ENCODE measurements around the gene CERS6.

The CERS6 gene

GRCh38 chr2:168816369-168816768 is 360.3 kb downstream of the CERS6 start:
- no peak overlapping the region for H3K4me3 ChIP-seq (ENCODE audit: low read depth, low read length)
- peaks cover 42% of the 10 kb centered on the region for H3K4me1 ChIP-seq
- H3K4me2 ChIP-seq (ENCODE audit: low read length) = no peak overlapping the region
- H3K79me2 ChIP-seq = no peaks in the 10 kb centered on the region
- H3K9ac ChIP-seq = no peak overlapping the region
- H3K27ac ChIP-seq = no peak overlapping the region
- H3K36me3 ChIP-seq (ENCODE audit: control insufficient read depth, insufficient read depth, low read length) = no peaks in the 10 kb centered on the region
- H2AFZ ChIP-seq = peak overlapping the region; percentile 36
- H3K27me3 ChIP-seq (ENCODE audit: control insufficient read depth, insufficient read depth, low read length) = no peaks in the 10 kb centered on the region
- no peak for TF ChIP-seq CTCF (IDR thresholded peaks at IDR 0.05)
- H3K9me3 ChIP-seq (ENCODE audit: control insufficient read depth, low read length) = no peaks in the 10 kb centered on the region

GRCh38 chr2:168819050-168819715 is 363.1 kb downstream of the CERS6 start:
- Histone ChIP-seq H3K4me3 (ENCODE audit: low read depth, low read length) (no peak overlapping the region), H3K4me2 (ENCODE audit: low read length) (no peak overlapping the region), H3K4me1 (peaks cover 18% of the 10 kb centered on the region), H3K9me3 (ENCODE audit: control insufficient read depth, low read length) (no peaks in the 10 kb centered on the region), H2AFZ (no peak overlapping the region), H3K79me2 (no peaks in the 10 kb centered on the region), H3K27ac (no peak overlapping the region), H3K36me3 (ENCODE audit: control insufficient read depth, insufficient read depth, low read length) (no peaks in the 10 kb centered on the region), H3K27me3 (ENCODE audit: control insufficient read depth, insufficient read depth, low read length) (no peaks in the 10 kb centered on the region), H3K9ac (no peak overlapping the region)
- TF ChIP-seq CTCF (IDR thresholded peaks at IDR 0.05) = no peak

GRCh38 chr2:168819829-168820489 is 363.9 kb downstream of the CERS6 start:
- TF ChIP-seq CTCF (IDR thresholded peaks at IDR 0.05) = no peak
- H3K27ac ChIP-seq = no peak overlapping the region
- H3K79me2 ChIP-seq = no peaks in the 10 kb centered on the region
- H3K27me3 ChIP-seq (ENCODE audit: control insufficient read depth, insufficient read depth, low read length) = no peaks in the 10 kb centered on the region
- no peak overlapping the region for H3K4me3 ChIP-seq (ENCODE audit: low read depth, low read length)
- H3K4me1 ChIP-seq = peaks cover 15% of the 10 kb centered on the region
- H3K9me3 ChIP-seq (ENCODE audit: control insufficient read depth, low read length) = no peaks in the 10 kb centered on the region
- H2AFZ ChIP-seq = no peak overlapping the region
- no peak overlapping the region for H3K4me2 ChIP-seq (ENCODE audit: low read length)
- no peaks in the 10 kb centered on the region for H3K36me3 ChIP-seq (ENCODE audit: control insufficient read depth, insufficient read depth, low read length)
- no peak overlapping the region for H3K9ac ChIP-seq

DNA sequence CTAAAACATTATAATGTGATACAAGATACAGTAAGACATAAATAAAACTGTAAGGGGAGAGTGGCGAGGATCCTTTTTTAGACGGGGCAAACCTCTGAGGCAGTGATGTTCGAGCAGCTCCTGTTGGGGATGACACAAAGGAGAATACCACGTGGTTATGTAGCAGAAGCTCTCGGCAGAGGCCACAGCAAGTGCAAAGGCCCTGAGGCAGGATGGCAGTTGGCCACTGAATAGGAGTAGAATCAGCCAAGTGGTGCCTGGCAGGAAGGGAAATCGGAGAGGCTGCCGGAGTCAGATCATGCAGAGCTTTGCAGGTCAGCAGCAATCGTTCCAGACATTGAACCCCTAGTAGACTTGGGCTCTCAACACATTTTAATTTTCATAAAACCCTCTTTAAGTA is 365.5 kb downstream of the CERS6 start:
- H3K27me3 ChIP-seq (ENCODE audit: control insufficient read depth, insufficient read depth, low read length) = no peaks in the 10 kb centered on the region

More for the DNA sequence above, 365.5 kb downstream of the CERS6 start:
- H3K27ac ChIP-seq = no peak overlapping the region
- no peak for TF ChIP-seq CTCF (IDR thresholded peaks at IDR 0.05)
- H3K4me1 ChIP-seq = peaks cover 17% of the 10 kb centered on the region
- H2AFZ ChIP-seq = no peak overlapping the region
- no peak overlapping the region for H3K4me2 ChIP-seq (ENCODE audit: low read length)
- H3K9me3 ChIP-seq (ENCODE audit: control insufficient read depth, low read length) = no peaks in the 10 kb centered on the region
- H3K79me2 ChIP-seq = no peaks in the 10 kb centered on the region
- no peak overlapping the region for H3K9ac ChIP-seq
- H3K36me3 ChIP-seq (ENCODE audit: control insufficient read depth, insufficient read depth, low read length) = no peaks in the 10 kb centered on the region
- H3K4me3 ChIP-seq (ENCODE audit: low read depth, low read length) = no peak overlapping the region

Measured in parathyroid adenoma (tissue), 2 donors.